ENCODE measurements around the gene SMARCA1.

DNA sequence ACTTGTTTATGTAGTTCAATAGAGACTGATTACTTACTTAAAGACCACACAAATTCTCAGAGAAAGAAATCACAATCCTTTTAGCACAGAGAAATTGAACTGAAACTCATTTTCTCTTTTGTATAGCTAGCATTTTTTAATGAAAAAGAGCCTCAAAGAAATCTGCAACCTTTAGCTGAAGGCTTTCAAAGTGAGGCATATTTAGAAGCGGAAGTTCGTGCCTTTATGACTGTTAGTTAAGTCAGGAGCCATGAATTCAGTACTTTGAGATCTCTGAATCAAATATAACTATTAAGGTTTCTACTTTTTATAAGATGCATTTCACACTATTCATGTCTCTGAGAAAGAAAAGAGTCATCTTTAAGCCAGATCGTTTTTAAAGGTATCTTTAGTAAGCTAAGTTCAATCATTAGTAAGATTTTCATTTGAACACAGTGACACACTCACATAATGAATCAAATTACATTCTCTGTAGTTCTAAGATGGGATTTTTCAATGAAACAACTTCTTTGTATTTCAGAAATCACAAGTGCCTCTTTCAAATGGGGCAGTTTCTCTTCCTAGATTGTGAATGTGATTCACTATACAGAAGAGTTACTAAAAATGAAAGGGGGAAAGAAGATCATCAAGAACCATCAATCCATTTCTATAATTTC lies 61.4 kb downstream of the SMARCA1 start:
- TF ChIP-seq POLR2A (IDR thresholded peaks at IDR 0.05; ENCODE audit: low read length) (no peak), GATA1 (IDR thresholded peaks at IDR 0.05; ENCODE audit: low read depth, low read length) (no peak)
